ENCODE results near the gene TSPAN11. TPM values are rescaled to one million over a fixed set of nuclear protein-coding genes. Genes with fewer than 3 reads are reported as not detected.

The TSPAN11 gene
- total RNA-seq, 1 experiment from 2014 or later = not detected

DNA sequence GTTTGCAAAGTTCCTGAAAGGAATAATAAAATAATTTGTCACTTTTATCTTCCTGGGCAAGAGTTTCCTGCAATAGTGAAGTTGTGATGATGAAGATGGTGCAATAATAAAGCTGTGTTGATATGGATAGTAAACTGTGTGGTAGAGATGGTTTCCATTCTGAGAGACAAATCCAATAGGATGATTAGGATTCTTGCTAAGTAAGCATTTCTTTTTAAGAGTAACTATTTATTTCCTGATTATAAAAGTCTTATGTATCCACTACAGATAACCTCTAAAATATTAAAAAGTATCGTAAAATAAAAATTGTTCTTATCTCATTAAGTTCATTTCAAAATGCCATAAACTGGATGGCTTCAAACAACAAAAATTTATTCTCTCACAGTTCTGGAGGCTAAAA, 28.7 kb downstream of the TSPAN11 start:
- Mint-ChIP-seq H3K27me3 (ENCODE audit: insufficient read depth, unreplicated experiment) (peaks cover 21% of the 10 kb centered on the region), H3K36me3 (ENCODE audit: insufficient read depth, unreplicated experiment) (no peaks in the 10 kb centered on the region), H3K27ac (ENCODE audit: unreplicated experiment) (no peak overlapping the region), H3K9me3 (ENCODE audit: unreplicated experiment) (no peaks in the 10 kb centered on the region), H3K4me3 (ENCODE audit: unreplicated experiment) (no peak overlapping the region), H3K4me1 (ENCODE audit: low read depth, unreplicated experiment) (no peaks in the 10 kb centered on the region)
- no peaks in the 10 kb centered on the region for H3K9me3 ChIP-seq
- no peaks in the 10 kb centered on the region; the same call in 1 of the 2 replicates for H3K27me3 ChIP-seq (replicated peaks; ENCODE audit: control insufficient read depth, insufficient read depth, low read length)
- H3K36me3 ChIP-seq (ENCODE audit: control insufficient read depth, insufficient read depth, low read length) = no peaks in the 10 kb centered on the region
- BruUV-seq (replicated peaks) = no TSS peak
- intact Hi-C loops (cut with micrococcal nuclease; ENCODE audit: unreplicated experiment) = no loop called here
- no peak for DNase-seq
- TF ChIP-seq, protein P1, sequence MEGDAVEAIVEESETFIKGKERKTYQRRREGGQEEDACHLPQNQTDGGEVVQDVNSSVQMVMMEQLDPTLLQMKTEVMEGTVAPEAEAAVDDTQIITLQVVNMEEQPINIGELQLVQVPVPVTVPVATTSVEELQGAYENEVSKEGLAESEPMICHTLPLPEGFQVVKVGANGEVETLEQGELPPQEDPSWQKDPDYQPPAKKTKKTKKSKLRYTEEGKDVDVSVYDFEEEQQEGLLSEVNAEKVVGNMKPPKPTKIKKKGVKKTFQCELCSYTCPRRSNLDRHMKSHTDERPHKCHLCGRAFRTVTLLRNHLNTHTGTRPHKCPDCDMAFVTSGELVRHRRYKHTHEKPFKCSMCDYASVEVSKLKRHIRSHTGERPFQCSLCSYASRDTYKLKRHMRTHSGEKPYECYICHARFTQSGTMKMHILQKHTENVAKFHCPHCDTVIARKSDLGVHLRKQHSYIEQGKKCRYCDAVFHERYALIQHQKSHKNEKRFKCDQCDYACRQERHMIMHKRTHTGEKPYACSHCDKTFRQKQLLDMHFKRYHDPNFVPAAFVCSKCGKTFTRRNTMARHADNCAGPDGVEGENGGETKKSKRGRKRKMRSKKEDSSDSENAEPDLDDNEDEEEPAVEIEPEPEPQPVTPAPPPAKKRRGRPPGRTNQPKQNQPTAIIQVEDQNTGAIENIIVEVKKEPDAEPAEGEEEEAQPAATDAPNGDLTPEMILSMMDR (IDR thresholded peaks at IDR 0.05; ENCODE audit: insufficient read depth in 1 of 2, low read depth in 1 of 2, low read length in 1 of 2, severe bottlenecking in 1 of 2, unreplicated experiment in 1 of 2) = no peak
- POLR2A ChIA-PET = no interaction called here
- no peak overlapping the region for H3K4me3 ChIP-seq (ENCODE audit: low read depth, low read length)
- CTCF ChIA-PET = no interaction called here
- no peaks in the 10 kb centered on the region for H3K4me1 ChIP-seq

DNA sequence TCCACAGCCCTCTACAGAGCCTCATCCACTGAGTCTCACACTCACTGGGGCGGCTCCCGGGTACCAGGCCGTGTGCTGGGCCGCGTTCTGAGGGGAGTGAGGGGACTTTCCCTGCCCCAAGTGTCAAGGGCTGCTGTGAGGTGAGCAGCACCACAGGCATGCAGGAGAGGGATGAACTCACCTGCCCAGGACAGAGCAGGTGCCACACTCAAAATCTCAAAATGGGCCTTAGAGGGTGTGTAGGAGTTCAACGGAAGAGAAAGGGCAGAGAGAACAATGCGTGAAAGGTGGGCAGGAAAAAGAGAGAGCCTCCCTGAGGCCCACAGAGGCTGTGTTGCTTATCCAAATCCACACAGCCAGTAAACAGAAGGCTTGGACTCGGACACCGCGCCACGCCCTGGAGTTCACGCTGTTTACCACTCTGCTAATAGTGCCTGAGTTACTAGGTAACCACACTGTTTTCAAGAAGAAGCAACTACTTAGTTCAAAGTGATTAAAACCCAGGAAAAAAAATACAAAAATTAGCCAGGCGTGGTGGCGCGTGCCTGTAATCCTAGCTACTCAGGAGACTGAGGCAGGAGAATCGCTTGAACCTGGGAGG, 32.7 kb downstream of the TSPAN11 start:
- Mint-ChIP-seq H3K27ac (ENCODE audit: unreplicated experiment) (no peak overlapping the region), H3K4me3 (ENCODE audit: unreplicated experiment) (no peak overlapping the region), H3K27me3 (ENCODE audit: insufficient read depth, unreplicated experiment) (peaks cover 33% of the 10 kb centered on the region), H3K36me3 (ENCODE audit: insufficient read depth, unreplicated experiment) (no peaks in the 10 kb centered on the region), H3K4me1 (ENCODE audit: low read depth, unreplicated experiment) (no peaks in the 10 kb centered on the region), H3K9me3 (ENCODE audit: unreplicated experiment) (no peaks in the 10 kb centered on the region)
- DNase-seq = no peak
- intact Hi-C loops (cut with micrococcal nuclease; ENCODE audit: unreplicated experiment) = no loop called here
- POLR2A ChIA-PET = no interaction called here
- CTCF ChIA-PET = no interaction called here
- Histone ChIP-seq H3K27me3 (replicated peaks; ENCODE audit: control insufficient read depth, insufficient read depth, low read length) (no peaks in the 10 kb centered on the region; the same call in 1 of the 2 replicates), H3K4me3 (ENCODE audit: low read depth, low read length) (no peak overlapping the region), H3K36me3 (ENCODE audit: control insufficient read depth, insufficient read depth, low read length) (no peaks in the 10 kb centered on the region), H3K9me3 (no peaks in the 10 kb centered on the region), H3K4me1 (no peaks in the 10 kb centered on the region)
- TF ChIP-seq, protein P1 (IDR thresholded peaks at IDR 0.05; ENCODE audit: insufficient read depth in 1 of 2, low read depth in 1 of 2, low read length in 1 of 2, severe bottlenecking in 1 of 2, unreplicated experiment in 1 of 2) = no peak
- BruUV-seq (replicated peaks) = no TSS peak

DNA sequence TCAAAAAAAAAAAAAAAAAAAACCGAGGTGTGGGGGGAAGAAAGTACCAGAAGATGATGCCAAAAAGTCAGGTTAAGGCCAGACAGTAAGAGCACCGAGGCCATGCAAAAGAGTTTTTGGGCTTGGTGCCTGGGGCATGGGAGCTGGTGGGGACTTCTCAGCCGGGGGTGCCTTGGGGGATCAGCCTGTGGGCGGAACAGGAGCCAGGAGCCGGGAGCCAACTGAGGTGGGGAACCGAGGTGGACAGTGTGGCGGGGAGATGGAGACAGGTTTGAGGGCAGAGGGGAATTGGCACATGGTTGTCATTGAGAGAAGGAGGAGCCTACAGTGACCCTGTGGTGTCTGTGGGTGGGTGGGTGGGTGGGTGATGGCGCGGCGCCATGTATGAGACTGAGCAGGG, 33.2 kb downstream of the TSPAN11 start:
- CTCF ChIA-PET = interaction anchor here (0.7 kb wide), 1 partner anchor 235 kb away, joined by 3 read pairs; no protein-coding TSS in a partner anchor
- TF ChIP-seq, protein P1 (IDR thresholded peaks at IDR 0.05; ENCODE audit: insufficient read depth in 1 of 2, low read depth in 1 of 2, low read length in 1 of 2, severe bottlenecking in 1 of 2, unreplicated experiment in 1 of 2) = no peak
- Histone ChIP-seq H3K4me1 (no peaks in the 10 kb centered on the region), H3K4me3 (ENCODE audit: low read depth, low read length) (no peak overlapping the region), H3K9me3 (no peaks in the 10 kb centered on the region), H3K36me3 (ENCODE audit: control insufficient read depth, insufficient read depth, low read length) (no peaks in the 10 kb centered on the region), H3K27me3 (replicated peaks; ENCODE audit: control insufficient read depth, insufficient read depth, low read length) (no peaks in the 10 kb centered on the region; the same call in 1 of the 2 replicates)
- DNase-seq = no peak
- intact Hi-C loops (cut with micrococcal nuclease; ENCODE audit: unreplicated experiment) = no loop called here
- peaks cover 36% of the 10 kb centered on the region for H3K27me3 Mint-ChIP-seq (ENCODE audit: insufficient read depth, unreplicated experiment)
- H3K4me3 Mint-ChIP-seq (ENCODE audit: unreplicated experiment) = no peak overlapping the region
- BruUV-seq (replicated peaks) = no TSS peak
- no peaks in the 10 kb centered on the region for H3K36me3 Mint-ChIP-seq (ENCODE audit: insufficient read depth, unreplicated experiment)
- H3K4me1 Mint-ChIP-seq (ENCODE audit: low read depth, unreplicated experiment) = no peaks in the 10 kb centered on the region
- no peak overlapping the region for H3K27ac Mint-ChIP-seq (ENCODE audit: unreplicated experiment)
- POLR2A ChIA-PET = no interaction called here
- no peaks in the 10 kb centered on the region for H3K9me3 Mint-ChIP-seq (ENCODE audit: unreplicated experiment)
